NCI-H1436 treated with DMSO at 0.1 percent for 48 hours (cell line): ENCODE measurements around the gene PGAM2.
A peak's percentile ranks its signal among the peaks of the same experiment; 100 is the strongest.
"Not testable (repeated sequence)": the region's sequence is repeated elsewhere in the genome, so short reads cannot be mapped to it uniquely, and the experiment has no call there.

ENCODE experiments used
- DNase-seq: peaks from one replicate; lab custom pipeline; 2025; lab: John Stamatoyannopoulos, UW

The PGAM2 gene

DNA sequence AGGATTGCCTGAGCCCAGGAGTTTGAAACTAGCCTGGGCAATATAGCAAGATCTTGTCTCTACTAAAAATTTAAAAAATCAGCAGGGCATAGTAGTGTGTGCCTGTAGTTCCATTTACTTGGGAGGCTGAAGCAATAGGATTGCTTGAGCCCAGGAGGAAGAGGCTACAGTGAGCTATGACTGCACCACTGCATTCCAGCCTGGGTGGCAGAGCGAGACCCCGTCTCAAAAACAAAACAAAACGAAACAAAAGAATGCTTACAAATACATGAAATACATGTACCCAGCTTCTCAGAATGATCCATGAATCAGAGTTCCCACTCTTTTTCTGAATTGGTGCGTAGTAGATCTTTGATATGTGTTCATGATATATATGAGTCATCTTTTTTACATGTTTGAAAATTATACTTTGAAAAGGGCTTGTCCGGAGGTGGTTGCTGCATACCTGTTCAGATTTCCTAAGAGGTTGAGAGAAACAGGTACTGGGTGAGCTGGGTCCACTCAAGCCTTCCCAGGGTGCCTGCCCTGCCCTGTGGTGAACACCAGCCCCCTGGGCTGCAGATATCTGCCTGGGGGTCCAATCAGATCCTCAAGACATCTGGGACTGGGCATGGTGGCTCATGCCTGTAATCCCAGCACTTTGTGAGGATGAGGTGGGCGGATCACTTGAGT is 42.4 kb downstream of the PGAM2 start:
- not testable (repeated sequence) for DNase-seq

DNA sequence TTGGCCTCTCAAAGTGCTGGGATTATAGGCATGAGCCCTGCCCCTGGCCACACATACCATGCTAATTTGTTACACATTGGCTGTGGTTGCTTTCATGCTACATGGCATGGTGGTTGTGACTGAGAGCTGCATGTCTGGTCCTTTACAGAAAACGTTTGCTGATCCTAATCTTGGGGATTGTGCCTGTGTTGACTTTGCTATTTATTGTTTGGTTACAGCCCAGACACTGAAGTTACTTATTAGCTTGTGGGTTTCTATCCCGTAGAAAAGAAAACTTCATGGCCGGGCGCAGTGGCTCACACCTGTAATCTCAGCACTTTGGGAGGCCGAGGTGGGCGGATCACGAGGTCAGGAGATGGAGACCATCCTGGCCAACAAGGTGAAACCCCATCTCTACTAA is 43.3 kb downstream of the PGAM2 start:
- not testable (repeated sequence) for DNase-seq

DNA sequence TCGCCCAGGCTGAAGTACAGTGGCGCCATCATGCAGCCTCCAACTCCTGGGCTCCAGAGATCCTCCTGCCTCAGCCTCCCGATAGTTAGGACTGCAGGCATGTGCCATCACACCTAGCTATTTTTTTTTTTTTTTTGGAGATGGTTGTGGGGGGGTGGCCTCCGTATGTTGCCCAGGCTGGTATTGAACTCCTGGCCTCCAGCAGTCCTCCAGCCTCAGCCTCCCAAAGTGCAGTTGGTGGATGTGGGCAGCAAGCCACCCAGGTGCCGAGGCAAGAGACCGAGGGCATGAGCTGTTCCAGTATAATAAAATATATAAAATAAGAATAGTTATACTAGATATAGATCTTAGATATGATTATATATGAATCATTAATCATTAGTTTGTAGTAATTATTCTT is 45.5 kb downstream of the PGAM2 start:
- not testable (repeated sequence) for DNase-seq

GRCh38 chr7:44018857-44019807 is 46.2 kb downstream of the PGAM2 start:
- DNase-seq, result peak; percentile 78

GRCh38 chr7:44015090-44015489 is 50.3 kb downstream of the PGAM2 start:
- not testable (repeated sequence) for DNase-seq
